ENCODE data around the gene STAM2. TPM values are rescaled to one million over a fixed set of nuclear protein-coding genes. Genes with fewer than 3 reads are reported as not detected.
"Not testable (repeated sequence)": the region's sequence is repeated elsewhere in the genome, so short reads cannot be mapped to it uniquely, and the experiment has no call there.

STAM2 gene
- total RNA-seq, 2 donors from 2014 or later: 26.8 to 27.3 TPM

DNA sequence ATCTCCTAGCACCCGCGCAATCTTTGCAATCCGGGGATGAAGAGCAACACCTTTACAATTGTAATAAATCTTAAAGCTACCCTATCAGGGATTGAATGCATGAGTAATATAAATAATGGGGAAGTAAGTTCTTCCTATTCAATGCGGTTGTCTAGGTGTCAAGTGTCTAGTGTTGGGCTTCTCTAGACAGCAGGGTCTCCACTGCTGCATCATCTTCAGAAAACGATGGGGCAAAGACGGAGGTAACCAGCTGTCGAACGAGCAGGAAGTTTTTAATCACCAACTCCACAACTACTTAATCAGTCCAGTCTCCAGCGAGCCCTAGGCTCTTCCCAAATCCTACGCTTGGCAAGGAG lies 573 bp downstream of the STAM2 start:
- peaks cover 0 to 33% of the 10 kb centered on the region in 2 donors for H3K4me1 ChIP-seq
- TF ChIP-seq CTCF (IDR thresholded peaks at IDR 0.05): no peak

DNA sequence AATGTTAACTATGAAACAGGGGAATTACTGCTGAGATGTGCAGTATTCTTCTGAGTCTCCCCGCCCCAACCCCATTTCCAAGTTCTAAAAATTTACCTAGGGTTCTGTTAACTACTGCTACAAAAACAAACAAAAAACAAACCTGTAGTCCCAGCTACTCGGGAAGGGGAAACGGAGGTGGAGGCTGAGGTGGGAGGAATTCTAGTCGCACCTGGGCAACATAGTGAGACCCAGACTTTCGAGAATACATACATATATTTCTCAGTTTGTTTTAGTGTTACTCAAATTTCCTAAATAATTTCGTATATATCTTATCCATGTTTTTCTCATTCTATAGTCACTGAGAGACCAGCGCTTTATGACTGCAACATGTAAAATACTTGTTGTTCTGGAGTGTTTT lies 989 bp downstream of the STAM2 start:
- Histone ChIP-seq H3K4me3 (peak overlapping the region; percentile 70 to 73), H3K36me3 (no peaks in the 10 kb centered on the region), H3K9me3 (no peaks in the 10 kb centered on the region), H3K4me1 (peaks cover 0 to 33% of the 10 kb centered on the region in 2 donors), H3K27me3 (no peaks in the 10 kb centered on the region), H3K27ac (peak overlapping the region; percentile 92)
- TF ChIP-seq CTCF (IDR thresholded peaks at IDR 0.05): no peak
- no peak for DNase-seq (ENCODE audit: low spot score)

More for the DNA sequence above, 573 bp downstream of the STAM2 start:
- Histone ChIP-seq H3K27ac (peak overlapping the region; percentile 92), H3K36me3 (no peaks in the 10 kb centered on the region), H3K27me3 (no peaks in the 10 kb centered on the region), H3K9me3 (no peaks in the 10 kb centered on the region), H3K4me3 (peak overlapping the region; percentile 70 to 73)
- no peak for DNase-seq (ENCODE audit: low spot score)

DNA sequence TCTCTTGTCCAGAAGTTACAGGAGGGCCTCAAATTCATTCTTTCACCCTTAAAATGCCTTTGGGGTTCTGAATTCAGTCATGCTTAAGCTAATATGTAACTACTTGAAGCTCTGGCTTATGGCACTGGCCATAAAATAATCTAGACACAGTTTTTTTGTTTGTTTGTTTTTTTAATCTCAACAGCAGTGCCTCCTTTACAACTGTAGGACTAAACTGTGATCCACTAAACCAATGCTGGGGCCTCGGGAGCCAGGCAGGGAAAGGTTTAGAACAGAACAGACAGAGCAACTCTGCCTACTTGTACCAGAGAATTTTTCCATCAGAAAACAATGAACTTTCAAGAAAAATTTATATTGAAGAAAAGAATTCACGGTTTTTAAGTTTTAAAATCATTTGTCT lies 1.7 kb downstream of the STAM2 start:
- no peak overlapping the region for H3K27ac ChIP-seq
- no peaks in the 10 kb centered on the region for H3K36me3 ChIP-seq
- H3K4me1 ChIP-seq: peaks cover 0 to 33% of the 10 kb centered on the region in 2 donors
- no peaks in the 10 kb centered on the region for H3K27me3 ChIP-seq
- no peak for TF ChIP-seq CTCF (IDR thresholded peaks at IDR 0.05)
- H3K4me3 ChIP-seq: no peak overlapping the region
- no peak for DNase-seq (ENCODE audit: low spot score)
- H3K9me3 ChIP-seq: no peaks in the 10 kb centered on the region

- peaks cover 0 to 37% of the 10 kb centered on the region in 2 donors for H3K4me1 ChIP-seq
- not testable (repeated sequence) for H3K4me3 ChIP-seq; DNase-seq (ENCODE audit: low spot score); H3K36me3 ChIP-seq; H3K27me3 ChIP-seq; H3K9me3 ChIP-seq
- H3K27ac ChIP-seq: peak overlapping the region in 1 of 2 donors; percentile 15
Measured at GRCh38 chr2:152172201-152172785, 3.3 kb downstream of the STAM2 start.

DNA sequence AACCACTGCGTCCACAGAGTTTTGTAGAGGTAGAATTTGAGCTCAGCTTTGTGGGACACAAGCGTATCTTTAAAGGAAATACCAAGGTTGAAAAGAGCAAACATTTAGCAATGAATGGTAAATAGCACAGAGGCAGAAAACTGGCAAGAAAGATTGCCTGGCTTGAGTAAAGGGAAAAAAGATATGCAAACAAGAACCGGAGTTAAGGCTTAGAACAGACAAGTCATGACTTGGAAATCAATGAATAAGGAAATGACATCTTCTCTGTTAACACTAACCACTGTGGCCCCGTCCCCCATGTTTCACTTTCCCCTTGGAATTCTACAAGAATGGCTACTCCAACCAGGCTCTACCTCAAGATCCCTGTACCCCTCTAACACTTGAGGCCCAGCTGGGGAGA lies 3.8 kb downstream of the STAM2 start:
- TF ChIP-seq CTCF (IDR thresholded peaks at IDR 0.05): no peak
- H3K9me3 ChIP-seq: no peaks in the 10 kb centered on the region
- DNase-seq (ENCODE audit: low spot score): no peak
- H3K27me3 ChIP-seq: no peaks in the 10 kb centered on the region
- H3K27ac ChIP-seq: peak overlapping the region in 1 of 2 donors; percentile 15
- H3K4me3 ChIP-seq: no peak overlapping the region
- H3K36me3 ChIP-seq: no peaks in the 10 kb centered on the region
- peaks cover 0 to 43% of the 10 kb centered on the region in 2 donors for H3K4me1 ChIP-seq

DNA sequence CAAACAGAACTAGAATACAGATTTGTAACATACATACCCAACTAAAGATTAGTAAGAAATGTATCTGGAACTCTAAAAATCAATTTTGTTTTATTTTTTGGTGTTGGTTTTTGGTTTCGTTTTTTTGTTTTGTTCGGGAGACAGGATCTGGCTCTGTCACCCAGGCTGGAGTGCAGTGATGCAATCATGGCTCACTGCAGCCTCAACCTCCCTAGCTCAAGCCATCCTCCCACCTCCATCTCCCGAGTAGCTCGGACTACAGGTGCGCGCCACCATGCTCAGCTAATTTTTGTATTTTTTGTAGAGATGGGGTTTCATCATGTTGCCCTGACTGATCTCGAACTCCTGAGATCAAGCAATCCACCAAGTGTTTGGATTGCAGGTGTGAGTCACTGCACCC lies 6.4 kb downstream of the STAM2 start:
- H3K9me3 ChIP-seq; DNase-seq (ENCODE audit: low spot score); H3K27ac ChIP-seq; H3K27me3 ChIP-seq; H3K4me3 ChIP-seq; H3K36me3 ChIP-seq: not testable (repeated sequence)
- peaks cover 0 to 52% of the 10 kb centered on the region in 2 donors for H3K4me1 ChIP-seq

GRCh38 chr2:152167470-152167869 lies 8.1 kb downstream of the STAM2 start:
- H3K27ac ChIP-seq: peak overlapping the region in 1 of 2 donors; percentile 3
- peaks cover 0 to 42% of the 10 kb centered on the region in 2 donors for H3K4me1 ChIP-seq

More at GRCh38 chr2:152167470-152167869, 8.1 kb downstream of the STAM2 start:
- not testable (repeated sequence) for H3K9me3 ChIP-seq; DNase-seq (ENCODE audit: low spot score); H3K36me3 ChIP-seq; H3K4me3 ChIP-seq; H3K27me3 ChIP-seq
